Measurements from ENCODE around the gene C2CD4D. TPM values are rescaled to one million over a fixed set of nuclear protein-coding genes. Genes with fewer than 3 reads are reported as not detected.

C2CD4D gene
- total RNA-seq, 1 experiment from 2014 or later, result not detected

DNA sequence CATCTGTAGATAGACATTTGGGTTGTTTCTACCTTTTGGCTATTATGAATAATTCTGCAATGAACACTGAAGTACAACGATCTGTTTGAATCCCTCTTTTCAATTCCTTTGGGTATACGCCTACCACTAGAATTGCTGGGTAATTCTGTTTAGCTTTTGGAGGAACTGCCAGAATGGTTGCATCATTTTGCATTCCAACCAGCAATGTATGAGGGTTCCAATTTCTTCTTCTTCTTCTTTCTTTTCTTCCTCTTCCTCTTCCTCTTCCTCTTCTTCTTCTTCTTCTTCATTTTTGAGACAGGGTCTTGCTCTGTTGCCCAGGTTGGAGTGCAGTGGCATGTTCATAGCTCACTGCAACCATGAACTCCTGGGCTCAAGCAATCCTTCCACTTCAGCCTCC lies 27.7 kb upstream of the C2CD4D start:
- DNase-seq (ENCODE audit: low spot score), result no peak
- Histone ChIP-seq H3K9me3 (ENCODE audit: low read depth, low read length, poor library complexity, severe bottlenecking) (no peaks in the 10 kb centered on the region), H3K4me3 (ENCODE audit: low read depth, low read length, poor library complexity, severe bottlenecking) (no peak overlapping the region), H3K27me3 (replicated peaks; ENCODE audit: insufficient read depth, low read depth, low read length, poor library complexity) (no peaks in the 10 kb centered on the region), H3K27ac (ENCODE audit: low read depth, low read length, poor library complexity, severe bottlenecking) (no peak overlapping the region), H3K4me1 (ENCODE audit: insufficient read depth, low read length, poor library complexity, severe bottlenecking) (no peaks in the 10 kb centered on the region), H3K36me3 (ENCODE audit: insufficient read depth, low read length, poor library complexity, severe bottlenecking) (no peaks in the 10 kb centered on the region)
- TF ChIP-seq CTCF (conservative IDR thresholded peaks at IDR 0.05; ENCODE audit: low read depth, low read length) (no peak), EZH2 (IDR thresholded peaks at IDR 0.05; ENCODE audit: borderline replicate concordance, low read depth, low read length, poor library complexity, severe bottlenecking) (no peak)
- BruUV-seq (replicated peaks), result no TSS peak
- ChIA-PET POLR2A (ENCODE audit: low non-redundant PET) (no interaction called here), CTCF (no interaction called here)
- intact Hi-C loops (cut with micrococcal nuclease; ENCODE audit: unreplicated experiment), result no loop called here

GRCh38 chr1:151864411-151864810 lies 24.8 kb upstream of the C2CD4D start:
- Histone ChIP-seq H3K4me3 (ENCODE audit: low read depth, low read length, poor library complexity, severe bottlenecking) (no peak overlapping the region), H3K36me3 (ENCODE audit: insufficient read depth, low read length, poor library complexity, severe bottlenecking) (no peaks in the 10 kb centered on the region), H3K4me1 (ENCODE audit: insufficient read depth, low read length, poor library complexity, severe bottlenecking) (no peaks in the 10 kb centered on the region), H3K27ac (ENCODE audit: low read depth, low read length, poor library complexity, severe bottlenecking) (no peak overlapping the region), H3K9me3 (ENCODE audit: low read depth, low read length, poor library complexity, severe bottlenecking) (no peaks in the 10 kb centered on the region), H3K27me3 (replicated peaks; ENCODE audit: insufficient read depth, low read depth, low read length, poor library complexity) (no peaks in the 10 kb centered on the region)
- TF ChIP-seq CTCF (conservative IDR thresholded peaks at IDR 0.05; ENCODE audit: low read depth, low read length) (no peak), EZH2 (IDR thresholded peaks at IDR 0.05; ENCODE audit: borderline replicate concordance, low read depth, low read length, poor library complexity, severe bottlenecking) (no peak)
- no peak for DNase-seq (ENCODE audit: low spot score)
- intact Hi-C loops (cut with micrococcal nuclease; ENCODE audit: unreplicated experiment), result no loop called here
- no TSS peak for BruUV-seq (replicated peaks)
- ChIA-PET CTCF (no interaction called here), POLR2A (ENCODE audit: low non-redundant PET) (no interaction called here)

- TF ChIP-seq CTCF (conservative IDR thresholded peaks at IDR 0.05; ENCODE audit: low read depth, low read length) (no peak), EZH2 (IDR thresholded peaks at IDR 0.05; ENCODE audit: borderline replicate concordance, low read depth, low read length, poor library complexity, severe bottlenecking) (no peak)
- intact Hi-C loops (cut with micrococcal nuclease; ENCODE audit: unreplicated experiment), result no loop called here
- ChIA-PET CTCF (no interaction called here), POLR2A (ENCODE audit: low non-redundant PET) (no interaction called here)
- no peak overlapping the region for H3K4me3 ChIP-seq (ENCODE audit: low read depth, low read length, poor library complexity, severe bottlenecking)
- H3K4me1 ChIP-seq (ENCODE audit: insufficient read depth, low read length, poor library complexity, severe bottlenecking), result no peaks in the 10 kb centered on the region
- H3K9me3 ChIP-seq (ENCODE audit: low read depth, low read length, poor library complexity, severe bottlenecking), result no peaks in the 10 kb centered on the region
- H3K27me3 ChIP-seq (replicated peaks; ENCODE audit: insufficient read depth, low read depth, low read length, poor library complexity), result no peaks in the 10 kb centered on the region
- no TSS peak for BruUV-seq (replicated peaks)
- H3K36me3 ChIP-seq (ENCODE audit: insufficient read depth, low read length, poor library complexity, severe bottlenecking), result no peaks in the 10 kb centered on the region
- DNase-seq (ENCODE audit: low spot score), result no peak
- no peak overlapping the region for H3K27ac ChIP-seq (ENCODE audit: low read depth, low read length, poor library complexity, severe bottlenecking)
Measured at GRCh38 chr1:151862604-151863003, 23.0 kb upstream of the C2CD4D start.
